HG02588 (cell line): ENCODE data around the gene NELFE.
"Not testable (repeated sequence)": the region's sequence is repeated elsewhere in the genome, so short reads cannot be mapped to it uniquely, and the experiment has no call there.

Experiments used
- ATAC-seq: cut with Tn5 transposase; IDR thresholded peaks from one replicate; pipeline ENCODE4 v1.9.1; 2021; ENCODE audit warnings: mild to moderate bottlenecking, moderate library complexity; ENCODE audit not compliant: unreplicated experiment

The NELFE gene

DNA sequence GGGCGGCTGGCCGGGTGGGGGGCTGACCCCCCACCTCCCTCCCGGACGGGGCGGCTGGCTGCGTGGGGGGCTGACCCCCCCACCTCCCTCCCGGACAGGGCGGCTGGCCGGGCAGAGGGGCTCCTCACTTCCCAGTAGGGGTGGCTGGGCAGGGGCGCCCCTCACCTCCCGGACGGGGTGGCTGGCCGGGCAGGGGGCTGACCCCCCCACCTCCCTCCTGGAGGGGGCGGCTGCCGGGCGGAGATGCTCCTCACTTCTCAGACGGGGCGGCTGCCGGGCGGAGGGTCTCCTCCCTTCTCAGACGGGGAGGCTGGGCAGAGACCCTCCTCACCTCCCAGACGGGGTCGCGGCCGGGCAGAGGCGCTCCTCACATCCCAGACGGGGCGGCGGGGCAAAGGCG lies 17.3 kb upstream of the NELFE start:
- ATAC-seq: not testable (repeated sequence)

DNA sequence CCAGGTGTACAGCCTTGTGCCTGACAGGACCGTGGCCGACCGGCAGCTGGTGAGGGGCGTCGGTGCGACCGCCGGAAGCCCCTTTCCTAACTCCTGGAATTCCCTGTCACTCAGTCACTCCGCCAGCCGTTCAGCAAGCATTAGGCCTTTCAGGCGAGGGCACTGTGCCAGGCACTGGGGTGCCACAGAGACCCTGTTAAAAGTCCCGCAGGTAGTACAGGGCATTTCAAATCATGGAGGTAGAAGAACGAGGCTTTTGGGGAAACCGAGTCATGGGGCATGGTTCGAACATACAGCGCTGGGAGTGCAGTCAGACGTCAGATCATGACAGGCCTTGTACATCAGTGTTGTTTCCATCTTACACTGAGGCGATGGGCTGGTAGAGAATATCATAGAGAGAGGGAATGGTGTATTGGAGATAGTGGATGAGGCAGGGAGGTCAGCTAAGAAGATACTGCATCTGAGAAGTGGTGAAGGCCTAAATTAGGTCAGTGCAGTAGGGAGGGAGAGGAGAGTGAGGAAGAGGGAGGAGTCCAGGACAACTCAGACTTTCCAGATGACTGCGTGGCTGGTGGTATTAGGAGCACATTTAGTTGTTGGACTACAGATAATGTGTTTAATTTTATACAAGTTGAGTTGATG lies 14.1 kb upstream of the NELFE start:
- ATAC-seq: no peak

DNA sequence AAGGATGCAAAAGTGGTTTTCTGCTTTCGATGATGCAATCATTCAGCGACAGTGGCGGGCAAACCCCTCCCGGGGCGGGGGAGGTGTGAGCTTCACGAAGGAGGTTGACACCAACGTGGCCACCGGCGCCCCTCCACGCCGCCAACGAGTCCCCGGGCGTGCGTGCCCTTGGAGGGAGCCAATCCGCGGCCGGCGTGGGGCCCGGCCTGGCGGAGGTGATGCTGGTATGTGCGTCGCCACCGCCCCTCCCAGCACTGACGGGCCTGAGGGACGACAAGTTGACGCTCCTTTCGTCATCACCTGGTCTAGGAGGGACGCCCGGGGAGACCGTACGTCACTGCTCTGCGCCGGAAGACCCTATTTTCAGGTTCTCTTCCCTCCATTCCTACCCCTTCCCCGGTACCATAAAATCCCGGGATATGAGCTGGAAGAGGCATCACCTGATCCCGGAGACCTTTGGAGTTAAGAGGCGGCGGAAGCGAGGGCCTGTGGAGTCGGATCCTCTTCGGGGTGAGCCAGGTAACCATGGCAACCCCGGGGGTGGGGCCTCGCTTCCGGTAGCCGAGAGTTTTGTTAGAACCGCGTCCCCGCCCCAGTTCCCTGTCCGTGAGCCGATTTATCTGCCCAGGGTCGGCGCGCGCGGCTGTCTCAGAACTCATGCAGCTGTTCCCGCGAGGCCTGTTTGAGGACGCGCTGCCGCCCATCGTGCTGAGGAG lies 13.4 kb upstream of the NELFE start, which contains the start of gene DXO:
Gene DXO (minus strand): TSS at position 146 of the 716 bp plus-strand sequence. CDS start 463 bp downstream, outside the sequence.
- ATAC-seq: peak; percentile 83

DNA sequence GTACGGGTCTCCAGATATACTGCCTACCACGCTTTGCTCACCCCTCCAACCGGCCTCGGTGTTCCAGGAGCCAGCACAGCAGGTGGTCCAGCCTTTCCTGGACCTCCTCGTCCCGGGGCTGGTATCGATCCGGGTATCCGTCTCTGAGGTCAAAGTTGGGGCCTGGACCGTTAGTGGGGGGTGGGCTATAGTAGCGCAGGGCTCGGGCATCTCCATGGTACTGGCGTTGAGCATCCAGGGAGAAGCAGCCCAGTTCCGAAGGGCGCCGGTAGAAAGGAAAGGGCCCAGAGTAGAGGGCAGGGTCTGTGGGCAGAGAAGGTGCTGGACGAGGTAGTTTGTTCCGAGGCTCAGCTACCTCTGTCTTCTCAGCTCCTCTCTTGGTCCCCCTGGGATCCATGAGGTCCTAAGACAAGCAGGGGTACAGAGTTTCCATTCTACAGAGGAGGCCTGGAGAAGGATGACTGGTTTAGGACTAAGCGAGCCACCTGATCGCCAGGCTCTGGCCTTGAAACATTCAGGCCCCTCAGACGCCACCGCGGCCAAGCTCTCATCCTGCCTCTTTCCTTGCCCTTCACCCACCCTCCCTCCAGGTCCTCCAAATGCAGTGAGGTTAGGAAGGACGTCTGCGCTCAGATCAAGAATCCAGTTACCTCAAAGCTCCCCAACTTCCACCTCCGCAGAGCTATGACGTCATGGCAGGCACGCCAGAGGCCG lies 12.7 kb upstream of the NELFE start:
- ATAC-seq: no peak

DNA sequence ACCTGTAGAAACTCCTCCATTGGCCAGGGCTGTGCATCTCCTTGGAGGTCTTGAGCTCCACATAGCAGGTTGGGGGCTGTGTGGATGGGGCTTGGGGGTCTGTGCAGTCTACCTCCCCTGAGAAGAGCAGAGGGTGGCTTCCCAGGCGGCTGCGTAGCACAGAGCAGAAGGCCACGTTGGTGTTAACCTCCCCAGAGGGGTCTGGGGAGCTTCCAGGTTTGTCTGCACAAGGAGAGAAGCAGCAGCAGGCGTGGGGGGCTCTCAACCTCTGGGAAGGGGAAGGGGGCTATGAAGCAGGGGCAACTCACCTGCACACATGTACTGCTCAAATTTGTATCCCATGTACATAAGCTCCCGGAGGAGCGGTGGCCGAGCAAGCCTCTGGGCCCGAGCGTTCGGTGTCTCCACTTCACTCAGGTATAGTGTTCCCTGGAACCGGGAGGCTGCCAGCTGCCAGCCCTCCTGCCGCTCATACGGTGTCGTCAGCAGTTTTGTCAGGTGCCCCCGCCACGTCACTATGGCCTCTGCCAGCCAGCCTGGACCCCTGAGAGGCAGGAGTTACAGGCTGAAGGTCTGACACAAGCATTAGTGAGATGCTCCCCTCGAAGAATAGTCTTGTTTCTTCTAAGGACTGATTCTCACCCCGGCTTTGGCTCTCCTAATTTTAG lies 12.0 kb upstream of the NELFE start:
- no peak for ATAC-seq

DNA sequence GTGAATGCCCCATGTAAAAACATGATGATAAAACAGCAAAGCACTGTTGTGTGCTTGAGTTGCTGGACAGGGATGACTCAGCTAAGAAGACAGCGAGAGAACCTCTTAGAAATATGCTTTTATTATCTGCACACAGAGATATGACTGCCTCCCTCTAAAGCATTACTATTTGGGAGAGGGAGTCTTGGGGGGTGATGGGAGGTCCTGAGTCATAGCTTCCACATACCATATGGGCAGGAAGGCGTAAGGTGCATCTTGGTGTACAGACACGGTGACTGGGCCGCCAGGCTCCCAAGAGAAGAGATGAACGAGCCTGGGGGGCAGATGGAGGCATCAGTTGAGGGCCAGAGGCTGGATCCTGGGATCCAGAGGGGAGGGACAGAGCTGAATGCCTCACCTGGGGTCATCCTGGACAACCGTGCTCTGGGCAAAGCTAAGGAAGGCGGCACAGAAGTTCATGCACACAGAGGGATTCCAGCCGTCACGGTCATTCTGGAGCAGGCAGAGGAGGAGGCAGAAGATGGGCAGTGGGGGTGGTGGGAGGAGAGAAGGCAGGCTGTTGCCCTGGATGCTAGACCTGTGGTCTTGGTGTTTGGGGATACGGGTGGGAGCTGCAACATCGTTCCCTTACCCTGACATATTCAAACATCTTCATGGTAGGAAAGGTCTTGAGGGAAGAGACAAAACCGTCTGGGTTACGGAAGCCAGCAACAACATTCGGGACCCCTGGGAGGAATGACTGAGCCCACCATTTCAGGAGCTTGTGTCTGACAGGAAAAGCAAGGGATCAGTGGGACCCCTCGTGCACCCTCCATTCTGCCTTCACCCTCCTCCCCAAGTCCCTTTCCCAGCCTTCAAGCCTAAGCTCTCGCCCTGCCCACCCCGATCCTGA lies 11.2 kb upstream of the NELFE start:
- ATAC-seq: no peak

DNA sequence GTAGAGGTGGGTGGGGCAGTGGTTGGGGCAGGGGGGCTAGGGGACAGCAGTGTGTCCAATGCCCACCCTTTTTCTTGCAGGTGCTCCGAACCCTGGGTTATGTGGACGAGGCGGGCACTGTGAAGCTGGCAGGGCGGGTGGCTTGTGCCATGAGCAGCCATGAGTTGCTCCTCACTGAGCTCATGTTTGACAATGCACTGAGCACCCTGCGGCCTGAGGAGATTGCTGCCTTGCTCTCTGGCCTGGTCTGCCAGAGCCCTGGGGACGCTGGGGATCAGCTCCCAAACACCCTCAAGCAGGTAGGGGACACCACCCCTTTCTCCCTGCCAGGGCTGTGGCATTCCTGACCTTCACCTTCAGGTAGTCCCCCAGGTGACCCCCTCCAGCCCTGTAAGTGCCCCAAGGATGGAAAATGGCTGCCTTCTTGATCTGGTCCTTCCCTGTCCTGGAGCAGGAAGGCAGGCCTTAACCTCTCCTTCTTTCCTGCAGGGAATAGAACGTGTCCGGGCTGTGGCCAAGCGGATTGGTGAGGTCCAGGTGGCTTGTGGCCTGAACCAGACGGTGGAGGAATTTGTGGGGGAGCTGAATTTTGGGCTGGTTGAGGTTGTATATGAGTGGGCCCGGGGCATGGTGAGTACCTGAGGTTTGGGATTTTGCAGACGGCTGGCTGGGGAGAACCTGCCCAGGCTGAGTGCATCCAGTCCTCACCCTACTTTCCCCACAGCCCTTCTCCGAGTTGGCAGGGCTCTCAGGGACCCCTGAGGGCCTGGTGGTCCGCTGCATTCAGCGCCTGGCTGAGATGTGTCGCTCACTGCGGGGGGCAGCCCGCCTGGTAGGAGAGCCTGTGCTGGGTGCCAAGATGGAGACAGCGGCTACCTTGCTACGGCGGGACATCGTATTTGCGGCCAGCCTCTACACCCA lies 10.3 kb upstream of the NELFE start:
- ATAC-seq: no peak

DNA sequence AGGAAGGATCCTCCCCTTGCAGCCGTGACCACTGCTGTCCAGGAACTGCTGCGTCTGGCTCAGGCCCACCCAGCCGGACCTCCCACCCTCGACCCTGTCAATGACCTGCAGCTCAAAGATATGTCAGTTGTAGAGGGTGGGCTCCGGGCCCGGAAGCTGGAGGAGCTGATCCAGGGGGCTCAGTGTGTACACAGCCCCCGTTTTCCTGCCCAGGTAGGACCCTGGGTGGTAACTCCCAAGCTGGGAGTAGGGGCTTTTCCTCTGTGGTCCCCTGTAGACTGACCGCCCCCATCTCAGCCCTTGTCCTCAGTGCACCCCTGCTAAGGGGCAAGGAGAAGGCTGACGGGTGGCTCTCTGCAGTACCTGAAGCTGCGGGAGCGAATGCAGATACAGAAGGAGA lies 9.6 kb upstream of the NELFE start:
- ATAC-seq: no peak

DNA sequence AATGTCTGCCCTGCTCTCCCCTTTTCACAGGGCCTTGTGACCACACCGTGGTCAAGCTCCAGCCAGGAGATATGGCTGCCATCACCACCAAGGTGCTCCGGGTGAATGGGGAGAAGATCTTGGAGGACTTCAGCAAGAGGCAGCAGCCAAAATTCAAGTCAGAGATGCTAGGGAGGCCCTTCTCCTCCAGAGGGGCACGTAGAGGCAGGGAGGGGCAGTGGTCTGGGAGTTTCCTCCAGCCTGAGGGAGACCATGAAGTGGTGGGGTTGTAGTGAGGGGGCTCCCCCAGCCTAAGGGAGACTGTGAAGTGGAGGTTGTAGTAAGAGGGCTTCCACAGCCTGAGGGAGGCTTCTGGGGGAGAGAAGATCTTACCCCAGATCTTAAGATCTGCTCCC lies 9.2 kb upstream of the NELFE start:
- no peak for ATAC-seq

DNA sequence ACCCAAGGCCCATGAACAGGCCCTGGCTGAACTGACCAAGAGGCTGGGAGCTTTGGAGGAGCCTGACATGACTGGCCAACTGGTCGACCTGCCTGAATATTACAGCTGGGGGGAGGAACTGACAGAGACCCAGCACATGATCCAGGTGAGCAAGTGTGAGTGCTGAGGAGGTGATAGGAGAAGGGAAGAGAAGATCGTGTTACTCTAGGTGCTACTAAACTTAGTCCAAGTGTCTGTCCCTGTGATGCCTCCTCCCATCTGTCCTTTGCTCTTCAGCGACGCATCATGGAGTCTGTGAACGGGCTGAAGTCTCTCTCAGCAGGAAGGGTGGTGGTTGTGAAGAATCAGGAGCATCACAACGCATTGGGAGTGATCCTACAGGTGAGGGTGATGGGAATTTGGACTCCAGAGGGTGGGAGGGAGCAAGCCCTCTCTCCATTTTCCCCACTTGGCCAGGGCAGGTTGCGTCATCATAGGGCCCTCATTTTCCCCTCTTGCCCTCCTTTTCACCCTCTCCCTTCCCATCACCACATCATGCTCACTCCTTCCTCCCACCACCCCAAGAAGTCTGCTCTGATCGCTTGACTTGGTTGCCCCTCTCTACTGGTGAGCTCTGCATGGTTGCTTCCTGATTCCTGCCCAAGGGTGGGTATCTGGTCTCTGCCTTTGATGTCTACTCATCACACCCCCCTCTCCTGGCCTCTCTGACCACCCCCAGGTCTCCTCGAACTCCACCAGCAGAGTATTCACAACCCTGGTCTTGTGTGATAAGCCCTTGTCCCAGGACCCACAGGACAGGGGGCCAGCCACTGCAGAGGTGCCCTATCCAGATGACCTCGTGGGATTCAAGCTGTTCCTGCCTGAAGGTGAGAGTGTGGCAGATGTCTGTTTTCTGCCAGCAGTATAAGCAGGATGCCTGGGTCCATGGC lies 8.5 kb upstream of the NELFE start:
- no peak for ATAC-seq

DNA sequence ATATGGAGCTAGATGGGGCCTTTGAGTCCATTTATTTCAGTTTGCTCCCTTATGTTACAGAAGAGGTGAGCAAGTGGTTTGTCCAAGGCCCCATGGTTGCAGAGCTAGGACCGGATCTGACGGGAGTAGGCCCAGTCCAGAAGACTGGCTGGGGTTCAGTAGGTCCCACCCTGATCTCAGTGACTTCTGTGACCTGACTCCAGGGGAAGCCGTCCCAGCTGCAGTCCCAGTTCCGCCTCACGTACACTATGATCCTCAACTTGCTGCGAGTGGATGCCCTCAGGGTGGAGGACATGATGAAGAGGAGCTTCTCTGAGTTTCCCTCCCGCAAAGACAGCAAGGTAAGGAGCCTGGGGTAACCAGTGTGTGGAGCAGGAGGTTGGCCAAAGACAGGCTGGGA lies 7.7 kb upstream of the NELFE start:
- ATAC-seq: no peak

DNA sequence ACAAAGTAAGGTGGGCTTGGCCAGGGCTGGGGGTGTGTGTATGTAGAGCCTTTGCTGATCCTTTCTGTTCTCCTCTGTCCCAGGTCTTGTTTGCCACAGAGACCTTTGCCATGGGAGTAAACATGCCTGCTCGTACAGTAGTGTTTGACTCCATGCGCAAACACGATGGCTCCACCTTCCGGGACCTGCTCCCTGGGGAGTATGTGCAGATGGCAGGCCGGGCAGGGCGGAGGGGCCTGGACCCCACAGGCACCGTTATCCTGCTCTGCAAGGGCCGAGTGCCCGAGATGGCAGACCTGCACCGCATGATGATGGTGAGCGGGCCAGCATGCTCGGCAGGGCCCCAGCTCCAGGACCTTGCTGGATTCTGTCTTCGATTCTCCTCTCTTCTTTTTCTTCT lies 6.9 kb upstream of the NELFE start:
- no peak for ATAC-seq

DNA sequence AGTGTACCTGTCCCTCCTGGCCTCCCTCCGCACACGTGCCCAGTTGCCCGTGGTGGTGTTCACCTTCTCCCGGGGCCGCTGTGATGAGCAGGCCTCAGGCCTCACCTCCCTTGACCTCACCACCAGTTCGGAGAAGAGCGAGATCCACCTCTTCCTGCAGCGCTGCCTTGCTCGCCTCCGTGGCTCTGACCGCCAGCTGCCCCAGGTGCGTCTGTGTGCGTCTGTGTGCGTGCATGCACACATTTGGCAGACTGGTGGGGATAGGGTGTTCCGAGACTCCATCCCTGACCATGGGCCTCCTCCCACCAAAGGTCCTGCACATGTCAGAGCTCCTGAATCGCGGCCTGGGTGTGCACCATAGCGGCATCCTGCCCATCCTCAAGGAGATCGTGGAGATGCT lies 5.2 kb upstream of the NELFE start:
- ATAC-seq: no peak

DNA sequence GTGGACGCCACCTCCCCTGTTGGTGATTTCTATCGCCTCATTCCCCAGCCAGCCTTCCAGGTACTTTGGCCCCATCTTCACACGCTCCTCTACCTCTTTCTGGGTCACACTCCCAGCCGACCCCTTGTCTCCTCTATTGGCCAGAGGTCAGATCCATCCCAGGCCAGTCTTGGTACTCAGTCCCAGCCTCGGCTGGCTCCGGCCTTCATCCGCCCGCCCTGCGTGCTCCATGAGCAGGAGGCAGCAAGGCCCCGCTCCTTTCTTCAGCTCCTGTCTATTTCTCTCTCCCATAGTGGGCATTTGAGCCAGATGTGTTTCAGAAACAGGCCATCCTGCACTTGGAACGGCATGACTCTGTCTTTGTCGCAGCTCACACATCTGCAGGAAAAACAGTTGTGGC lies 2.8 kb upstream of the NELFE start:
- no peak for ATAC-seq

DNA sequence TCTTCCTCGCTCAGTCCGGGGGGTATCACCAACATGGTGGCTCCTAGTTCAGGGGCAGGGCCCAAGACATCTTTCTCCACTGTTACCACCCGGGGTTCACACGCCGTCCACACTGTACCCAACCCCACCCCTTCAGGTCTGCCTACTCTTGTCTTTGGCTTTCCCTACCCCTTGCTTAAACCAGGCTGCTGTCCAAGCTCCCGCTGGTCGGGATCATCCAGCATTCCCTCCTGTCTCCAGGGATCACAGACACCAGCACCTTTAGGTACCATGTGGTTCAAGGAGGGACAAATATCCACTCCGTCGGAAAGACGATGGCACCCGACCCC lies 395 bp downstream of the NELFE start:
- ATAC-seq: no peak

DNA sequence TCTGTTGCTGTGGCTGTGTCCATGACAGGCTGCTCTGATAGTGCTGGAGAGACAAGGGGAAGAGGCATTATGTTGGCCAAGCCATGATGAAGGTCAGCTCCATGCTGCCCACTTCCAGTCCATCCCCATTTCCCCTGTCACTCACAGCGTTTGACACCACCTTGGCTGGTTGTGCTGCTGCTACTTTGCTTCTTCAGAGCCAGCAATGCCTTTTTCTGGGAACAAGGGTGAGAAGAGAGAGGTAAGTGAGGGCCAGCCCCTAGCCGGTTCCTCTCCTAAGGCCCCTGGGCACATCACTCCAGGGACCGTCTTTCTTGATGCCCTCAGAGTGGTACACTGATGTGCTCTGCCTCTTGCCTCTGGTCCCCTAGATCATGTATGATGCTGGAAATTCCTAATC lies 2.0 kb downstream of the NELFE start:
- no peak for ATAC-seq

DNA sequence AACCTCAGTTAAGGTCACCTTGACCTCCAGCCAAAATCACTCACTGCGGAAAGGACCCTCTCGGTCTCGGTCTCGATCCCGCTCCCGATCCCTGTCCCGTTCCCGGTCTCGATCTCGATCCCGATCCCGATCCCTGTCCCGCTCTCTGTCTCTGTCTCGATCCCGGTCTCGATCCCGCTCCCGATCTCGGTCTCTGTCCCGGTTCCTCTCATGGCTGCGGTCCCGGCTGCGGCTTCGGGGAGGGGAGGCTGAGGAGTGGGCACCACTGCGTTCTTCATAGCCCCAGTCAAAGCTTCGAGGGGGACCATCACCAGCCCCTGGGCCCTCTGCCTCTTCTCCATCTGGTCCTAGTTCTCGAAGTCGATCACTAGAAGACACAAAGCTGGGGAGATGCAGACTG lies 4.3 kb downstream of the NELFE start:
- ATAC-seq: no peak

DNA sequence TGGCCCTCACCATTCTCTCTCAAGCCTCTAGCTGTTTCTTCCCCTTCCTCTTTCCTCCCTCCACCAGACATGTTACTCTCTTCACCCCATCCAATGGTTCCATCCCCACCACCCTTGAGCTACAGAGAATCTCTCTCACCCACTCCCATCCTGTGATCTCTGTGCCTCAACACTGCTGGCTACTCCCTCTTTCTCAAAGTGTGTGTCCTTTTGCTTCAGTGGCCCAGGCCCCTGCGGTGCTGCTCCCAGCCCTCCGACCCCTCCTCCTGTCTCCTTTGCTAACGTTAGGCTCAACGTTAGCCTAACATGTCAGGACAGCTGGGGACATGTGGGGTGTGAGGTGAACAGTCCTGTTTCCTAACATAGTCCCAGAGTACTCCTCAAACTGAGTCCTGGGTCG lies 5.9 kb downstream of the NELFE start:
- ATAC-seq: no peak
